SU-DHL-6 (cell line): ENCODE measurements around the gene ZNF555.

Experiments used
- H2AFZ ChIP-seq: fragments of 200-600 bp; sonication (generic); 2 replicates; pipeline ENCODE4 v1.6.1; 2014; ENCODE audit warnings: low read depth, mild to moderate bottlenecking, moderate library complexity, mixed read lengths, antibody characterized with exemption, low read length; ENCODE audit not compliant: severe bottlenecking
- H3F3A ChIP-seq: fragments of 200-600 bp; shearing (Covaris generic); 2 replicates; pipeline ENCODE4 v1.6.0; 2016; ENCODE audit warnings: antibody characterized with exemption, mild to moderate bottlenecking; ENCODE audit not compliant: insufficient read depth
- H3K27ac ChIP-seq: fragments of 200-600 bp; sonication (generic); 2 replicates; pipeline ENCODE4 v1.5.1; 2016; ENCODE audit warnings: low read depth, mild to moderate bottlenecking, low read length, moderate library complexity, mixed read lengths
- H3K27me3 ChIP-seq: fragments of 200-600 bp; sonication (generic), shearing (Covaris generic); 2 replicates; pipeline ENCODE4 v1.6.0; 2014; ENCODE audit warnings: mild to moderate bottlenecking, low read length
- H3K36me3 ChIP-seq: fragments of 200-600 bp; sonication (generic); 2 replicates; pipeline ENCODE4 v1.6.1; 2014; ENCODE audit warnings: mild to moderate bottlenecking, low read length, mixed read lengths
- H3K4me2 ChIP-seq: fragments of 300-600, 200-600 bp; shearing (Covaris generic), sonication (generic); 2 replicates; pipeline ENCODE4 v1.6.0; 2014; ENCODE audit warnings: low read length, low read depth, mild to moderate bottlenecking; ENCODE audit not compliant: poor library complexity, severe bottlenecking
- H3K4me3 ChIP-seq: fragments of 200-600 bp; sonication (generic); 2 replicates; pipeline ENCODE4 v1.5.1; 2014; ENCODE audit warnings: antibody characterized with exemption, low read length, mild to moderate bottlenecking, mixed read lengths; ENCODE audit not compliant: insufficient read depth, poor library complexity, severe bottlenecking
- H3K79me2 ChIP-seq: fragments of 200-600 bp; sonication (generic); 2 replicates; pipeline ENCODE4 v1.6.1; 2014; ENCODE audit warnings: mild to moderate bottlenecking, low read length, moderate library complexity; ENCODE audit not compliant: insufficient read depth
- H3K9ac ChIP-seq: fragments of 200-600 bp; sonication (generic); 2 replicates; pipeline ENCODE4 v1.7.0; 2014; ENCODE audit warnings: mild to moderate bottlenecking, low read length
- H3K9me2 ChIP-seq: fragments of 200-600 bp; sonication (generic); replicated peaks from 2 replicates; pipeline ENCODE4 v1.6.1; 2014; ENCODE audit warnings: low read length; ENCODE audit not compliant: insufficient read depth
- H3K9me3 ChIP-seq: fragments of 200-600 bp; sonication (generic); 2 replicates; pipeline ENCODE4 v1.6.1; 2014; ENCODE audit warnings: low read length, mixed read lengths; ENCODE audit not compliant: insufficient read depth
- H4K20me1 ChIP-seq: fragments of 200-600 bp; sonication (generic); 2 replicates; pipeline ENCODE4 v1.6.1; 2014; ENCODE audit warnings: low read depth, mild to moderate bottlenecking, antibody characterized with exemption, low read length, moderate library complexity, mixed read lengths
- EZH2phosphoT487 ChIP-seq: fragments of 200-600 bp; sonication (generic), shearing (Covaris generic); conservative IDR thresholded peaks from 2 replicates; pipeline ENCODE4 v1.6.1; 2018; ENCODE audit warnings: mild to moderate bottlenecking, antibody characterized with exemption, low read length, moderate library complexity, mixed read lengths
- TF ChIP-seq, protein P1 (sequence below): fragments of 200-600 bp; sonication (generic); IDR thresholded peaks from one replicate; pipeline ENCODE4 v1.5.1; 2017; ENCODE audit warnings: antibody characterized with exemption, mild to moderate bottlenecking, low read length, moderate library complexity; ENCODE audit not compliant: insufficient read depth, poor library complexity, severe bottlenecking

Gene ZNF555

DNA sequence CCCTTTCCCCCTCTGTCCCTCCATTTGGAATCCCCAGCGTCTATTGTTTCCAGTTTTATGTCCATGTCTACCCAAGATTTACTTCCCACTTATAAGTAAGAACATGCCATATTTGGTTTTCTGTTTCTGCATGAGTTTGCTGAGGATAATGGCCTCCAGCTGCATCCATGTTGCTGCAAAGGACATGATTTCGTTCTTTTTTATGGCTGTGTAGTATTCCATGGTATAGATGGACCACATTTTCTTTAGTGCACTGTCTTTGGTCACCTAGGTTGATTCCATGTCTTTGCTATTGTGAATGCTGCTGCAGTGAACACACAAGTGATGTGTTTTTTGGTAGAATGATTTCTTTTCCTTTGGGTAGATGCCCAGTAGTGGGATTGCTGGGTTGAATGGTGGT is 3.8 kb downstream of the ZNF555 start:
- Histone ChIP-seq H3K9ac (no peak overlapping the region), H3K9me3 (no peaks in the 10 kb centered on the region), H3K4me3 (no peak overlapping the region), H3F3A (no peaks in the 10 kb centered on the region; the same call in 1 of the 2 replicates), H3K9me2 (no peaks in the 10 kb centered on the region), H3K79me2 (peaks cover 7% of the 10 kb centered on the region), H3K27me3 (no peaks in the 10 kb centered on the region), H4K20me1 (no peaks in the 10 kb centered on the region), H3K27ac (no peak overlapping the region), H3K4me2 (no peak overlapping the region), H2AFZ (no peak overlapping the region), H3K36me3 (no peaks in the 10 kb centered on the region)
- no peak for TF ChIP-seq EZH2phosphoT487
- TF ChIP-seq, protein P1, sequence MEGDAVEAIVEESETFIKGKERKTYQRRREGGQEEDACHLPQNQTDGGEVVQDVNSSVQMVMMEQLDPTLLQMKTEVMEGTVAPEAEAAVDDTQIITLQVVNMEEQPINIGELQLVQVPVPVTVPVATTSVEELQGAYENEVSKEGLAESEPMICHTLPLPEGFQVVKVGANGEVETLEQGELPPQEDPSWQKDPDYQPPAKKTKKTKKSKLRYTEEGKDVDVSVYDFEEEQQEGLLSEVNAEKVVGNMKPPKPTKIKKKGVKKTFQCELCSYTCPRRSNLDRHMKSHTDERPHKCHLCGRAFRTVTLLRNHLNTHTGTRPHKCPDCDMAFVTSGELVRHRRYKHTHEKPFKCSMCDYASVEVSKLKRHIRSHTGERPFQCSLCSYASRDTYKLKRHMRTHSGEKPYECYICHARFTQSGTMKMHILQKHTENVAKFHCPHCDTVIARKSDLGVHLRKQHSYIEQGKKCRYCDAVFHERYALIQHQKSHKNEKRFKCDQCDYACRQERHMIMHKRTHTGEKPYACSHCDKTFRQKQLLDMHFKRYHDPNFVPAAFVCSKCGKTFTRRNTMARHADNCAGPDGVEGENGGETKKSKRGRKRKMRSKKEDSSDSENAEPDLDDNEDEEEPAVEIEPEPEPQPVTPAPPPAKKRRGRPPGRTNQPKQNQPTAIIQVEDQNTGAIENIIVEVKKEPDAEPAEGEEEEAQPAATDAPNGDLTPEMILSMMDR = no peak

DNA sequence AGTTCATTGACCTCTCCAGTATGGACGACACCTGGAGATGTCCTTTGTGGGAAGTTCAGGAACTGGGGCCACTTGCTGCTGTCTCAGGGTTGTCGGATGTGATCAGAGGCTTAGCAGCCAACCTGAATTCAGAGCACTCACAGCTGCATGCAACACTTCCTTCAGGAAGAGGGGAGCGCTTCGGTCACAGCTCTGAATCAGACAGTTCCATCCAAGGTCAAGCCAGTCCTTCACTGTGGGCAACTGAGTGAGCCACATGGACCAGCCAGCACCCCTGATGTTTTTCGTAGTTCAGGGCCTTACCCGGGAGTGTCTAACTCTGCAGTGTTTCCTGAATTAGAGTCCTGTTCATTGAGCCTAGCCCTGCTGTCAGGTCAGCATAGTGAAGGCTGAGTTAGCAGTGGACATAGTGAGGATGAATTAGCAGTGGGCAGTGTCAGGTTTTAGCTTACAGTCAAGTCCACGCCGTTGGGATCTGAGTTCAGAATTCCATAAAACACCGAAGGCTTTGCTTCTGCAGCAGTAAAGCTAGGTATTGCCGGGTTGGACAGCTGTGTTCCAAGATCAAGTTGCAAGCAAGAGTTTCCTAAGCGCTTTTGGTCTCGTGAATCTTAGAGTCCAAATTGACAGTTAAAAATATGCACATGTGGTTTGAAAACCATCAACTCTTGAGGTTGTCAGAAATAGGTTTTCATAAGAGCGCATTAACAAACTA is 5.1 kb downstream of the ZNF555 start:
- peaks cover 7% of the 10 kb centered on the region for H3K79me2 ChIP-seq
- no peaks in the 10 kb centered on the region for H3K27me3 ChIP-seq
- H3K4me3 ChIP-seq = no peak overlapping the region
- H4K20me1 ChIP-seq = no peaks in the 10 kb centered on the region
- no peak overlapping the region for H3K9ac ChIP-seq
- no peak overlapping the region for H3K27ac ChIP-seq
- no peak overlapping the region for H3K4me2 ChIP-seq
- H3K9me2 ChIP-seq = no peaks in the 10 kb centered on the region
- H3K9me3 ChIP-seq = no peaks in the 10 kb centered on the region
- no peaks in the 10 kb centered on the region; the same call in 1 of the 2 replicates for H3F3A ChIP-seq
- H2AFZ ChIP-seq = no peak overlapping the region
- H3K36me3 ChIP-seq = peaks cover 5% of the 10 kb centered on the region
- no peak for TF ChIP-seq EZH2phosphoT487
- TF ChIP-seq, protein P1 = no peak

DNA sequence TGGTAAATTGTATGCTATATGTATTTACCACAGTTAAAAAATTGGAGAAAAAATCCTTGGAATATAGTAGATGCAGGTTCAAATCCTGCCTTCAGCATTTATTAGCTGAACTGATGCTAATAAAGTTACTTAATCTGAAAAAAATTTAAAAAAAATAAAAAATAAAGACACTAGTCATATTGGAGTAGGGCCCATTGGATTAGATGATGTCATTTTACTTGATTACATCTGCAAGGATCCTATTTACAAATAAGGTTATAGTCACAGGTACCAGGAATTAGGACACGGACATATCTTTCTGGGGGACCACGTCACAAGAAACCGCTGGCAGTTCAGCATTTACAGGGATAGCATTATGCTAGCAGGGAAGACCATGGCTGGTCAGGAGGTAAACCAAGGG is 6.2 kb downstream of the ZNF555 start:
- Histone ChIP-seq H3K9me3 (peaks cover 5% of the 10 kb centered on the region; the same call in 1 of the 2 replicates), H3K27me3 (no peaks in the 10 kb centered on the region), H3F3A (no peaks in the 10 kb centered on the region; the same call in 1 of the 2 replicates), H3K79me2 (peaks cover 7% of the 10 kb centered on the region), H3K9ac (no peak overlapping the region), H4K20me1 (no peaks in the 10 kb centered on the region), H3K27ac (no peak overlapping the region), H2AFZ (no peak overlapping the region), H3K9me2 (no peaks in the 10 kb centered on the region), H3K36me3 (peaks cover 17% of the 10 kb centered on the region), H3K4me2 (no peak overlapping the region), H3K4me3 (no peak overlapping the region)
- no peak for TF ChIP-seq EZH2phosphoT487
- TF ChIP-seq, protein P1 = no peak
